ENCODE measurements around the gene CABP7.

Gene CABP7

GRCh38 chr22:29723766-29724165 is 4.0 kb downstream of the CABP7 start:
- no peak for DNase-seq

DNA sequence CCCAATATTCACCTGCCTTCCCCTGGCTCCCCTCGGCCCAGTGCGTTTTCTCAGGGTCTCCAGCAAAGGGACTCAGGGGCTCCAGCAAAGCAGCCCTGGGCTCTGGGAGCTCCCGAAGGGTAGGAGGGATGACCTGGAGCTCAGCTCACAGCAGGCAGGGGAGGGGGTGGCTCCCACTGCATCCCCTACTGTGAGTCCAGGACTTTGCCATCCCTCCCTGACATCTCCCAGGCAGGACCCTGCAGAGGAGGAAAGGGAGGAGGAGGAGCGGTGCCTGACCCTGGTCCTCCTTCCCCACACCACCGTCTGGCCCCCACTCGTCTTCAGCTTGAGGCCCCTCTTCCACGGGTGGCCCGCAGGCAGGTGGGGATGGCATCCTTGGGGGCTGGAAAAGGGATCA is 5.0 kb downstream of the CABP7 start:
- DNase-seq, result no peak

GRCh38 chr22:29726106-29726505 is 6.3 kb downstream of the CABP7 start:
- DNase-seq, result no peak

DNA sequence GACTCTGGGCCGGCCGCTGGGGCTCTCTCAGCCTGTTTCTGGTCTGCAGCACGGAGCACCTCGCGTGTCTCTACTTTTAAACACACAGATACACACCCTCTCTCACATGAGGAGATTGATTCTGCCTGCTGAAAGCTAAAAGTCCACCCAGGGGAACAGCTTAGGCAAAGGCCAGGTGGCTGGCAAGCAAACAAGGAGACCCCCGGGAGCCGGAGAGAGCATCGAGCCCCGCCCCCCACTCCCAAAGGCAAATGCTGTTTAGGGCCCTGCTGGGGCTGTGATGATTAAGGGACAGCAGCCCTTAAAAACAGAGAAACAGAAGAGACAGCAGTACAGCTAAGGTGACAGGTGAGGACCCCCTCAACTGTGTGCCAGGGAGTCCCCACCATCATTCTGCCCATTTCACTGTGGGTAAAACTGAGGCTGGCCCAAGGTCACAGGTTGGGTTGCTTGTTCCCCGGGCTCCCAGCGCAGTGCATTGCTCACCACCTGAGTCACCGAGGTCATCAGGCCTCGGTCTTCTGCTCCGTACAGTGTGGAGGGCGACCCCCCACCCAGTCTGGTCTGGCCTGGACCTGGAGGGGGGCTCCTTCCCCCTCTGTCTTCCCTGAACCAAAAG is 6.8 kb downstream of the CABP7 start:
- no peak for DNase-seq

DNA sequence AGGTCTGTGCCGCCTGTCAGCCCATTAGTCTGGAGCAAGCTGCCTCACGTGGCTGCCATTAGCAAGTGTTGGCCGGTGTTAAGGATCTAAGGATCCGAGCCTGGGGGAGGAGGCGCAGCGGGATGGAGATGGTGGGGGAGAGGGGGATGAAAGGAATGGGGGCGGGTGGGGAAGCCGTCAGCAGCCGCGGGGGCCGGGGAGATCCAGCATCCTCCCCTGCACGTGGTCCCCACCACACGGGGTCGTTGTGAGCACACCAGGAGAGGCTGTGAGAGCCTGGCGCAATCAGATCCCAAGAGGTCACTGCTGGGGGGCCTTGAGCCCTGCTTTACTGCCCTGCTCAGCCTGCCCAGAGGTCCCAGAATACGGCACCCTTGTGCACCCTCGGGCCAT is 7.3 kb downstream of the CABP7 start:
- no peak for DNase-seq

DNA sequence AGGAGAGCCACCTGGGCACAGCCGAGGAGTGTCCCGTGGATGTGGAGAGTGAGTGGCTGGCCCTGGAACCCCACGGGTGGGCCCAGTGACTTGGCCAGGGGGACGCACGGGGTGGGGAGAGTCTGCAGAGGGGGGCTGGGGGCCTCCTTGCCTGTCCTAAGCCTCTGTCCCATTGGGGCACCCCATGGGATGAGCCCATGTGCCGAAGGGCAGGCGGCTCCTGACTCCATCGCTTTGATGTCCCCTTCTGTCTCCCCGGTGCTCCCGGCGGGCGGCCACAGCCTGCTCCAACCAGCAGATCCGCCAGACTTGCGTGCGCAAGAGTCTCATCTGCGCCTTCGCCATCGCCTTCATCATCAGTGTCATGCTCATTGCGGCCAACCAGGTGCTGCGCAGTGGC is 9.4 kb downstream of the CABP7 start:
- DNase-seq, result no peak

GRCh38 chr22:29731058-29731850 is 11.5 kb downstream of the CABP7 start:
- DNase-seq, result no peak

- no peak for DNase-seq
Measured at GRCh38 chr22:29732883-29733282, 13.1 kb downstream of the CABP7 start.

- peak; percentile 66 for DNase-seq
Measured at GRCh38 chr22:29733362-29734201, 13.8 kb downstream of the CABP7 start.

GRCh38 chr22:29734406-29734805 is 14.6 kb downstream of the CABP7 start:
- DNase-seq, result no peak

- DNase-seq, result no peak
Measured at GRCh38 chr22:29734838-29735237, 15.0 kb downstream of the CABP7 start.

DNA sequence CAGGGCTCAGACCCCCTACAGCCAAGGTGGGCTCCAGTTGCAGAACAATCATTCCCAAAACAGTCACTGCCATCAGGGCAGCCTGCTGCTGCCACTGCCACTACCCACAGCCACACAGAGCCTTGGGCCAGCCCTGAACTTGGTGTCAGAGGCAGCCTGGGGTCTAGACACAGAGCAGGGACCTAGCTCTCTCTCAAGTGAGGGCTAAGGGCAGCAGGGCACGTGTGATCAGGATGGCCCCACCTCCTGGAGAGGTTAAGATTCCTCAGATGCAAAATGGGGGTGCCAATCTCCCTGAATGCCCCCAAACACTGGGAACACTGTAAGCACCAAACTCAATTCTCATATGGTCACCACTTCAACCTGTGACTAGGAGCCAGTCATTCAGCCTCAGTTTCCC is 15.6 kb downstream of the CABP7 start:
- DNase-seq, result no peak

DNA sequence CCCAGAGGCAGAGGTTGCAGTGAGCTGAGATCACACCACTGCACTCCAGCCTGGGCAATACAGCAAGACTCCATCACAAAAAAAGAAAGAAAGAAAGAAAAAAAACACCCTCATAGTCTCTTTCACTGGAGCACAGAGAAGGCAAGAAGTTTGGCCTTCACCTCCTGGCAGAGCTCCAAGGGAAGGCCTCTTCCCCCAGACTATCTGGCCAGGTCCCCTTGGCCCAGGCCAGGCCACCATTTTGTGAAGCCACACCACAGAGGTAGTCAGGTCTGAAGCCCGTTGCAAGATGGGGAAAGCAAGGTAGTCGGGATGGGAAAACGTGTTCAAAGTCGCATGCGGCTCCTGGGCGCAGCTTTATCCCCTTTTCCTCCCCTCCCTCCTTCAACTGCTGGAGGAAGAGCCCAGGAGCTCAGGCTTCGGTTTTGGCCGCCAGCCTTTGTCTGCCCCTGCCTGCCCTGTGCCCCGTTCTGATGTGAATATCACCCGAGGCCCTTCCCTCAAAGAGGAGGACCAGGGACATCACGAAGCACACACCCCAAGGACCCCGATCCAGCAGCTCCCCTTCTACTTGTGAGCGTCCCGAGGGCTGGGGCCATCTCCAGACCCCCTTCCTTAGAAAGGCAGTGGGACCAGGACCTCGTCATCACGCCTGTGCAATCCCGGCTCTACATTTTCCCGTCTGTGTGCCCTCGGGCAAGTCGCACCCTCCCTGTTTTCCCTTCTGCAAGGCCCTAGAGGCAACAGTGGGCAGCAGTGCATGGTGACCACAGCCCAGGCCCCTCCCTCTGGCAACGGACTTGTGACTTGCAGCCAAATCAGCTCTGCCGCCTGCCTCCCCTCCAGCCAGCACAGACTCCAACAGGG is 17.7 kb downstream of the CABP7 start:
- no peak for DNase-seq

DNA sequence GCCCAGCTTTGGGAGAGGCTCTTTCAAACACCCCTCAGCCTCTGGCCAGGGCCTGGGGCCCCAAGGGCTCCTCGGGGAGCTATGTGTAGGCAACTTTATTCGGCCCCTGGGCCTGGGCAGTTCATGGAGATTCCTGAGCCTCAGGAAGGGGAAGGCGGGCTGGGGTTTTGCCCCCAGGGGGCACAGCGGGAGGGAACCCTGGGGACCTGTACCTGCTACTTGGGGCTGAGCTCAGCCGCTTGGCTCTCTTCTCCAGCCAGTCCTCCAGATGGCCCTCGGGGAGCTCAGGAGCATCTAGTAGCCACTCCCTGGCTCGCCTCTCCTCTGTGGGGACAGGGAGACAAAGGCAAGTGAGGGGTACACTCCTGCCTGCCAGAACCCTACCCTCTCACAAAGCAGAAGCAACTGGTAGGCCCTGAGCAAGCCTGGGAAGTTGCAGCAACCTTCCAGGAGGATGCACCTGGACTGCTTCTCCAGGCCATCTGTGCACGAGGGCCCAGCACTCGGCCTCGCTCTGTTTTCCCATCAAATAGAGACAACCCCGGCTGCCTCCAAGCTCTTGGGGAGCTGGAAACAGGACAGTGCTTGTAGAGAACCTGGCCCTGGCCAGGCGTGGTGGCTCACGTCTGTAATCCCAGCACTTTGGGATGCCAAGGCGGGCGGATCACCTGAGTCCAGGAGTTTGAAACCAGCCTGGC is 18.5 kb downstream of the CABP7 start:
- DNase-seq, result no peak

DNA sequence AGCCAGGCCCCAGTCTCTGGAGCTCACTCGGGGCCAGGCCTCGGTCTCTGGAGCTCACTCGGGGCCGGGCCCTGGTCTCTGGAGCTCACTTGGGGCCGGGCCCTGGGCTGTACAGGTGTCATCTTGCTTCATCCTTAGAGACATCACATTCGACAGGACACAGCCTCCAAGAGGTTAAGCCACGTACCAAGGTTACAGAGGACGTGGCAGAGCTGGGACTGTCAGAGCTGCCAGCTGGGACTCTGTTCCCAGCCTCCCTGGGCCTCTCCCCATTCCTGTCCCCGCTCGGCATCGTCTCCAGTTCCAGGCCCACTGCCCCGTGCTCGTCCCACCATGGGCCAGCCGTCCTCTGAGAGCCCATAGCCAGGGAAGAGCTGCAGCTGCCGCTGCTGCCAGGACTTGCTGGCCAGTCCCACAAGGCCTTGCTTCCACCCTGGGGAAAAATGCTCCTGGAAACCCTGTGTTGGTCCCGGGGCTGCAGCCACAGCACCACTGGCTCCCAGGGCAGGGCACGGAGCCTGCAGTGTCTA is 19.6 kb downstream of the CABP7 start:
- no peak for DNase-seq

DNA sequence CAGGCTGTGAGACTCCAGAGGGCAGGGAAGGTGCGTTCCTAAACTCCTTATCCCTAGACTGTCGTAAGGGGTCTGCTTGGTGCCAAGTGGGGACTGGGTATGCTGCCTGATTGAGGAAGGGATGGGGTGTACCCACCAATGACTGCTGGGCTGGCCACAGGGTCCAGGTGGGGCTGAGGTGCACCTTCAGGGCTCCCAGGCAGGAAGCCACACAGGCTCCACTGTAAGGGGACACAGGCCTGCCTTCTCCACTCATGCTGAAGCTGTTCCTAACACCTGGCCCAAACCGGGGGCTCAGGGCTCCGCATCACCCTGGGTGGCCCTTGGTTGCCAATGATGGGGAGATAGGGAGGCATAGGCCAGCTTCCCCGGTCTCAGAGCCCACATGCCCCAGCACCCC is 20.4 kb downstream of the CABP7 start:
- DNase-seq, result no peak

DNA sequence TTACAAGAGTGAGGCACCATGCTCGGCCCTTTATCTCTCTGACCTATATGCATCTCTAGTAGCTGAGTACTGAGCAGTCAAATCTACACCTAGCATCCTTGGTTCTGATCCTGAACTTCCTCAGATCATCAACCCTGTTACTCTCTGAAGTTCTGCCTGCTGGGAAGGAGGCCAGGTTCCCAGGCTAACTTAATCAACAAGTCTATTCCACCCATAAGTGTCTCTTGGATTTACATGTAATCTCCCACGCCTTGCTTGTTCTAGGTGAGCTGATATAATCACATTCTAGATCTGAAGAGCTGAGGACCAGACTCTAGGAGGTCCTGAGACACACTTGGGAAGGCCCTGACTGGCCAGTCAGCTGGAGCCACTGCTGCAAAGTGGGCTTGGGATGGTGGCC is 22.1 kb downstream of the CABP7 start:
- no peak for DNase-seq

- DNase-seq, result no peak
Measured at GRCh38 chr22:29742326-29742725, 22.5 kb downstream of the CABP7 start.

GRCh38 chr22:29744902-29745301 is 25.1 kb downstream of the CABP7 start:
- DNase-seq, result no peak

- no peak for DNase-seq
Measured at GRCh38 chr22:29747832-29748231, 28.0 kb downstream of the CABP7 start.

- no peak for DNase-seq
Measured at GRCh38 chr22:29748248-29748893, 28.6 kb downstream of the CABP7 start.
